Stimulated activated CD8-positive, alpha-beta memory T cell treated with anti-CD3 and anti-CD28 coated beads, Interleukin-2, amount 100 ng/mL, for 1 hour (primary cell): ENCODE measurements around the gene TH.
"Not testable (repeated sequence)": the region's sequence is repeated elsewhere in the genome, so short reads cannot be mapped to it uniquely, and the experiment has no call there.

Experiments used
- DNase-seq, 2 donors: peaks; one replicate each; pipeline ENCODE4 v3.0.0-alpha.2; 2020; ENCODE audit warnings: low read depth in 2 of 2

Gene TH

DNA sequence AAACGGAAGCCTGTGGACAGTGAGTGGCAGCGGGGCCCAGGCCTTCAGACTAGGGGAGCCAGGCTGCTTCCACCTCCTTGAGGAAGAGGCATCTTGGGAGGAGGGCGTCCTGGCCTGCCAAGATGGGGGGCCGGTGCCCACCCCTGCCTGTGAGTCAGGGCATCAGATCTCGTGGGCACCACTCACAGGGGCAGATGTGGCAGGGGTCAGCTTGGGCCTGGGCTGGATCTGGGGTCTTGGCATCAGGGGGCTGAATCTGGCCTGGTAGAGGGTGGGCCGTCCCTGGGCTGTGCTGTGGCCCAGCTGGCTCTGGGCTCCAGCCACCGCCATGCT, 24.1 kb upstream of the TH start:
- no peak for DNase-seq

DNA sequence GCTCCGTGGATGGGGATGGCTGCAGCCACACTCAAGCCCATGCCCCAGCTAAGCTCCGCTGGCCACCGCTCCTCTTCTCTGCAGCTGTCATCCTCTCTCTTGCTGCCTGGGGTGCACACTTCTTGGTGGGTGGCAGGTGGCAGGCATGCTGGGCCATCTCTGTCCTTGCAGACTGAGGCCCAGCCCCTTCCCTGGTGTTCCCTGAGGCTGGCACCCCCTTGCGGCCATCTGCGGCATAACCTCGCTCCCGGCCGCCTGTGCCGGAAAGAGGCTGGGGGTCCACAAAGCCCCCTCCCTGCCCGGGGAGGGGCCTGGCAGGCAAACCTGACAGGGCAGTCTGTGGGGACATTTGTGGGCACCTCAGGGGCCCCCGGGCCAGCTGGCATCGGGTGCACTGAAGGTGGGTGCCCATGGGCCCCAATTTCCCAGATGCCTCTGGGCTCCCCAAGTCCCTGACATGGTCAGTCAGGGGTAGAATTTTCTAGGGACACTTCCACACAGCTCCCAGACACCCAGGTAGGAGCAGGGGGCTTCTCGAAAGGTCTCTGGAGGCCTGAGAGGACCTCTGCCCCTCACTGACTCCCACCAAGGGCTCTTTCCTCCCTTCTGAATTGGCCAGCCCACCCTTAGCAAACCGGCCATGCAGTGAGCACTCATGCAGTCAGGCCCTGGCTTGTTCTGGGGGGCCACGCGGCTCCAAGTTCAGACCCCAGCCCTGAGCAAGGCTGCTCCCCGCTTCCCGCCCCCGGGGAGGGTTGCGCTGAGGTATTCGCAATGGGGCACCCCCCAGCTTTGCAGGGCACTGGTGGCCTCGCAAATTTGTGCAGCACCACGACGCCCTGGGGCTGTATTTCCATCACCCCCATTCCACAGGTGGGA, 23.5 kb upstream of the TH start:
- peak in 1 of 2 donors; percentile 19 for DNase-seq

- DNase-seq: not testable (repeated sequence)
These were observed 22.4 kb upstream of the TH start for GRCh38 chr11:2193888-2194595.

GRCh38 chr11:2193099-2193887, 21.7 kb upstream of the TH start:
- DNase-seq: no peak

DNA sequence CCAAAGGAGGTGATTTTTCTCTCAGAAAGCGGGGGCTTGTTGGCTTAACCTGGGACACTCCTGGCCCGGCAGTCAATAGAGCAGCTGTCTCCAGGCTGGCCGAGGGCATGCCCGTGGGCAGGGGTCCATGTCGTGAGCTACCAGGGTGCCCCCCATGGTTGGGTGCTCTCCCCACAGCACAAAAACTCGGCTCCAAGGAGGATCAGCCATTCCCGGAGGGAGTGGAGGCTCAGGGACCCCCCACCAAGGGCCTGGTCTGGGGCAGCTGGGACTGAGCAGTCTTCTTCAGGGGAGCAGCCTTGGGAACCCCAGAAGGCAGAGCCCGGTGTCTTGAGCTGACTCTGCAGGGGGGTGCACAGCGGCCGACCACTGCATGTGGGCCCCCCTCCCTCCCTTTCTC, 20.8 kb upstream of the TH start:
- DNase-seq: no peak

- DNase-seq: no peak
These were observed 20.3 kb upstream of the TH start for GRCh38 chr11:2191883-2192282.

- no peak for DNase-seq
These were observed 19.2 kb upstream of the TH start for GRCh38 chr11:2190657-2191471.

DNA sequence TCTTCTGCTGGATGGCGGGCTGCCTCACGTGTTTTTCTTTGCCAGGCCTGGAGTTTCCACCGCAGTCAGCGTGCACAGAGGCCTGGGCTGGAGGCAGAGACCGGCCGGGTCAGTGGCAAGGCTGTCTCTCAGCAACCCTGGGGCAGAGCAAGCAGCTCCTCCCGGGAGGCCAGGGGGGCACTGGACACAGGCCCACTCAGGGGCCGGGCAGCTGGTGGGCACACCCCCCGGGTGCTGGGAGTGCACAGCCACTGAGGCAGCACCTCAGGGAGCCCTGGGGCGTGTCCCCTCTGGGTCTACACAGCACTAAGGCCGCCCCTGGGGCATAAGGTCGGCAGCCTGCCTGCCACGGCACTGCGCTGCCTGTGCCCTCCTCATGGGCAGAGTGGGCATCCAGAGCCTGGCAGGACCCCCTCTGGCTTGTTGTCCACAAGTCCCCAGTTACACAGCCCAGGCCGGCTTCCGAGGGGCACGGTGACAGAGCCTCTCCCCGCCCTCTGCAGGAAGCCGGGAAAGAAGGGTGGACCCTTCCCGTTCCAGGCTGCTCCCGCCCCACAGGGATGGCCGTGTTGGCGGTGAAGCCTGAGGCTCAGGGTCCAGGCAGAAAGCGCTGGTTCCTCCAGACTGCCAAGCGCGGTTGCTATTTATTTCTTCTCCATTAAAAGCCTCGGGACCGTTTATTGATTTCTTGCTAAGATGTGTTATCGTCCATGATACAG, 18.5 kb upstream of the TH start:
- DNase-seq: no peak

DNA sequence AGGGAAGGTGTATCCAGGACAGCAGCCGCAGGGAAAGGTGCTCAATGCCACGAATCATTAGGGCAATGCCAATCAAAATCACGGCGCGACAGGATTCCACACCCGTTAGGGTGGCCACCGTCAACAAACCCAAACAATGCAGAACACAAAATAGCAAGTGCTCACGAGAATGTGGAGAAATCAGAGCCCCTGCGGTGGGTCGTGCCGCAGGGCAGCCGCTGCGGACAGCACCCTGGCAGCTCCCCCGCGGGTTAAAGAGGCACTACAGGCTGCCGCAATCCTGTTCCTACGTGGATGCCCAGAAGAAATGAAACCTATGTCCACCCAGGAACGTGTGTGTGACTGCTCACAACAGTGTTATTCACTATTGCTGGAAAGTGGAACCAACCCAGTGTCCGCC, 17.1 kb upstream of the TH start:
- DNase-seq: no peak

GRCh38 chr11:2187280-2187707, 15.7 kb upstream of the TH start:
- DNase-seq: no peak

GRCh38 chr11:2186669-2187279, 15.2 kb upstream of the TH start:
- peak; percentile 18 to 24 for DNase-seq

GRCh38 chr11:2185324-2186085, 13.9 kb upstream of the TH start:
- no peak for DNase-seq

GRCh38 chr11:2182692-2183474, 11.3 kb upstream of the TH start:
- no peak for DNase-seq

DNA sequence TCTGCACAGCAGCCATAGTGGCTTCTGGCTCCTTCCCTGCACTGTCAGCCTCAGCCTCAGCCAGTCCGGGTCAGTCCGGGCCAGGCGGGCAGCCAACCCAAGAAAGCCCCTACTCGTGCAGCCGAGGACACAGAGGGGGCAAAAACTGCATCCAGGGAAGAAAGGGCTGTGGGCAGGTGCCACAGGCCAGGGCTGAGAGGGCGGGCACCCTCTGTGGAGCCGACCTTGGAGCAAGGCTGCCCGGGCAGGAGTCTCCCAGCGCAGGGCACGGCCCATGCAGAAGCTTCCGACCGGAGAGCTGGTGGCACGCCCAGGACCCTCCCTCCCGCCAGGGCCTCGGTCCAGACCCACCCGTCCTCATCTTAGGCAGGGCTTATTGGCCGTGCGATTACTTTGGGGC, 10.5 kb upstream of the TH start:
- DNase-seq: no peak

DNA sequence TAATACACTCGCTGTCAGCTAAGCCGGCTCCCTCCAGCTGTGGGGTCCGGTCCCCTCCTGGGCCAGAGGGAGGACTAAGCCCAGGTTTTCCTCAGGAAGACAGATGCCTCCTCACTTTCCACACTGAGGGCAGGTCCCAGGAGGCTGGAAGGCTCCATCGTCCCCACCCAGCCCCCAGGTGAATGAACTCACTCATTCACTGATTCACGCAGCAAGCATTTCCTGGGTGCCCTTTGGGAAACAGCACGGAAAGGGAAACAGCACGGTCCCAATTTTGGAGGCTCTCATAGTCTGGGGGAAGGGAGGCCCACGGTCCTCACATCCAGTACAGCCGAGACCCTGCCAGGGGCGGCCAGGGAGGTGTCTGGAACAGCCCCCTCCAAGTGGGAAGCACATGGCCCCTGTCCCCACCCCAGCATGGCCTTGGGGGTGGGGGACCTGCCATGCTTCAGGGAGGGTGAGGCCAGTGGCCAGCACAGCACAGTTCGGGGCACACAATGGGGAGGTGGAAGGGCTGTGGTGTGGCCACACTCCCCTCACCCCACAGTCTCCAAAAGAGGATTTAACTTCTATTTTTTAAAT, 9.3 kb upstream of the TH start:
- DNase-seq: no peak

- DNase-seq: no peak
These were observed 8.7 kb upstream of the TH start for GRCh38 chr11:2180347-2180746.

GRCh38 chr11:2179516-2179915, 7.9 kb upstream of the TH start:
- no peak for DNase-seq

- DNase-seq: no peak
These were observed 7.4 kb upstream of the TH start for GRCh38 chr11:2178906-2179494.
